ENCODE measurements around the gene PURA.

The PURA gene

DNA sequence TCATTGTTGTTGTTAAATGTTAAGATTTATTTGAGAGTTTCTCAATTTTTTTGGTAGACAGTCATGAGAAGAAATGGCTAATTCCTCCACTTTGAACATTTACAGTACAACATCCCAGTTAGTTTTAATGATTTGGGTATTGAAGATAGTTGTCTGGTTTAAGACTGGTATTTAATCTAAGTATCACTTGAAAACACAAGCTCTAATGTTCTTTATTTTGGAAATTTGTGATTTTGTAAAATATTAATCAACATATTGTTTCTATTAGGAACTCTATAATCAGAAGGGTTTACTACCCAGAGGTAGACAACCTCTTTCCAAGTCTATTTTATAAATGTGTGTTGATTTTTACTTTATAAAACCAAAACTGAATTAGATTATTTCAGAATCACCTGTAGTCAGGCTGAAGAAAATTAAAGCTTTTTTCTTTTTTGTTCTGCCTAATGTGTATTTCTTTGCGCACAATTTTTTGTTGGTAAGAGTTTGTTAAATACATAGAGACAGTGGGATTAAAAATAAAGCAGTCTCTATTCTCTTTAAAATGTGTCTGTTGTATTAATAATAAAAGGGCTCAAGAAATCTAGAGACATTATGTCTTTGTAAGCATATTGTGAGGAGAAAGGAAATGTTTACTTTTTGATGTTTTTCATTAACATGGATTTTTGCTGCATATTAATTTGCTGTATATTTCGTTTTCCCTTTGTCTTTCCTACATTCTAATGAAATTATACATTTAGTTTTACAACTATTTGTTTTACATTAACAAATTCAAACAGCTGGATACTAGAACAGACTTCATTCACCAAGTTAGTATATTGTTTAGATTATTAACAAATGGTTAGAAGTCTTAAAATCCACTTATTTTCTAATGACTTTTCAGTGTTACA is 3.9 kb upstream of the PURA start:
- DNase-seq (ENCODE audit: low spot score): no peak

DNA sequence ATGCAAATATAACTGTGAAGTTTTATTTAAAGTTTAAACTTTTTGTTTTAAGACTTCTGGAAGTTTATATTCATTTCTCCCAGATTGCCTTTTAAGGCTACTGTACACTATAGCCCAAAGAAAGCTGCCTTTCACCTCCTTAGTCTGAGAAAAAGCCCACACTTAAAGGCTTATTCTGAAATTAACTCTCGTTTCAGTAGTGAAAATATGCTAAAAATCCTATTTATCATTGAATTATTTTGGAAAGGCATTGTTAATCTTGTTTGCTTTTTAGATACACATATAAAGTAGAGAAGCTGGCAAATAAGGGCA is 3.3 kb upstream of the PURA start:
- no peak for DNase-seq (ENCODE audit: low spot score)

DNA sequence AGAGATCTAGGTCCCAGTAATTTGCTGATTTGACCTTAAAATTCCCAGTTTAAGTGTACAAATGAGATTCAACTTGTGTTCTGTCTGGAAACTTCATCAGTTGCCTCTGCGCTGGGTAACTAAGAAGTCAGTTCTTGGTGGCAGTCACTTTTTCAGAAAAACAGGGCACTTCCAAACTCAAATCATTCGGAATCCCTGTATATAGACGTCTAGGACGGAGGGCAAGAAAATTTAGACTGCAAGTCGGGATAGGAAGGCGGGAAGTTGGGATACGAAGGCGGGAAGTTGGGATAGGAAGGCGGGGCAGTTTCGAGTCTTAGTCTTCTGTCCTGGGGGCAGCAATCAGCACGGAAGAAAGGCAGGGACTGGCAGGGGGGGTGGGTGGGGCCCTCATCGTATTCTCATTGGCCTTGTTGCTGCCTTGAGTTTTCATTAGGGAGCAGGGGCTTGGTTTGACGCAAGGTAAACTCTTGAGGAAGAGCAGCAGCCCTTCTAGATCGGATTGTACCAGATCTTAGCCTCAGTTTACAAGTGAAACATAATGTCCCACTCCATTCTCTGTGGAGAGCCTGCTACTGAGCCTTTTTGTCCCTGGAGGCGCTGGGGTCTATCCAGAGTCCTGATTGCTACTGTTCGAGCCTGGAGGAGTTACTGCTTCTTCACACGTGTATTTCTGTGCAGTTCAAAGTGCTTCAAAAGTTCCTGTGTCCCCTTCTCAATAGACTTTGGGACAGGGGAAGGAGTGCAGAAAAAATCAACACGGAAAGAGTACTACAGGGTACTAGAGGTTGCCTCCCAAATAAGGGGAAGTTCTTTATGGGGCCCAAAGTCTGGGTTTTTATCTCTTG is 2.7 kb upstream of the PURA start:
- no peak for DNase-seq (ENCODE audit: low spot score)

DNA sequence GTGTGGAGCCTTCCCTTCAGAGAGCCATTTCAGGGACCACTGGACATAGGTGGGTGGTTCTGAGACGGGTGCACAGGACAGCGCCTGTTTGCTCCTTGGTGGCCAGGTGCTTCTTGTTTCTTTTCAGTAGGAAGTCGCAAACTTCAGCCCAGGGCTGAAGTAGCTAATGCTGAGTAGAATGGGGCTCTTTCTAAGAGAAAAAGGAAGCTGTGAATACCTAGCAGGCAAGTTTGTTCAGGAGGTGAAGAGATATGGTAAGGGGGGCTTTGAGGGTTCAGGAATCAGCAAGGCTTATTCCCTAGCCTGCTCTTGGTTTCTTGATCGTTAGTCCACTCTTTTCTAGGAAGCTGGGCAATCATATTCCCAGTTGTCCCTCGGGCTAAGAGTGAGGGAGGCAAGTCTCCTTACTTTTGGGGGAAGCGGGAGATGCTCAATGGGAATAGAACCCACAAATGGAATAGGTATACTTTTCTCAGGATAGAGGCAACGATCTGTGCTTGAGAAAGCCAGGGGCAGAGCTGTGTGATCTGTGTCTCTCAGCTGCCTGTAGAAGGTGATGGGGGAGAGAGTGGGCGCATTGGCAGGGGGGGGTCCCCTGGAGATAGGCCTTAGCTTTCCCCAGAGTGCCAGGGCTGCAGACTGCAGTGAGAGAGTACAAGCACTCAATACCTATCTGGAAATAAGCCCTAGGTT is 1.9 kb upstream of the PURA start:
- no peak for DNase-seq (ENCODE audit: low spot score)

DNA sequence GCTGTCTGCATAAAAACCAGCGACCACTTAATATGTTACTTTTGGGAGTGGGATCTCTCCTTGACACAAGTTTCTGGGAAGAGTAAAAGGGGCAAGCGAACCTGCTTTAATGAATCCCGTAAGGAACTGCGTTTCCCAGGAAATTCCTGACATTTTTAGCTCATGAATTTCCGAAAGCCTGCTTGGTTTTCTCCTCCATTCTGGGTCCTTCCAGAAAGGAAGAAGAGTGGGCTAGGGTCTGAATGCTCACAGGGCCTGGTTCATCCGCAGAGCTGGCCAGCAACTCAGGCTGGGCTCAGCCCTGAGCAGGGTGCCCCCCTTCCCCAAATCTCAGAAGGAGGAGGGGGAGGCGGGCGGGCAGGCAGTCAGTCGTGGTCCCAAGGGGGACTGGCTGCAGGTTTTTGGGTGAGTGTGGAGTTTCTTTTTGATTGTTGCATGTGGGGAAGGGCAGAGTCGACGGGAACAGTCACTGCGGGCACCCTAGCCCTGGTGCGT is 1.2 kb upstream of the PURA start:
- DNase-seq (ENCODE audit: low spot score): no peak

DNA sequence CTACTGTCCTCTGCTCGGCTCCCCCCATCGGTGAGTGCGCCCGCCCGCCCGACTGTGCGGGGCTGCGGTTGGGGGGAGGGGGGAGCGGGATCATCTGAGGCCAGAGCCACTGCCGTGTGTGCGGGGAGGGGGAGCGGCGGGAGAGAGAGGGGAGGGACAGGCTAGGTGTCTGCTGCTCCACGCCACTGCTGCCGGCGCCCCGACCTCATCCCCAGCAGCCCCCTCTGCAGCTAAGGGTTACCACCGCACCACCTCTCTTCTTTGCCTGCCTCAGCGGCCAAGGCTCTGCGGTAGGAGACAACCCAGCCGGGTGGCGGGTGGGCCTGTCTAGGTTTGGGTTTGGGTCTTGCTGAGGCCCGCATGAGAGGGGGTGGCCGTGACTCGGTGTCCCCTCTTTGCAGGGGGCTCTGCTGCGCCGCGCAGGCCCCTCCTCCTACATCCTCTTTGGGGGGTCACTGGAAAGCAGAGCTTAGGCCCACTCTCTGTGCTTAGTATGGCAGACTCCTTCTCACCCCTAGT is 670 bp upstream of the PURA start:
- no peak for DNase-seq (ENCODE audit: low spot score)

DNA sequence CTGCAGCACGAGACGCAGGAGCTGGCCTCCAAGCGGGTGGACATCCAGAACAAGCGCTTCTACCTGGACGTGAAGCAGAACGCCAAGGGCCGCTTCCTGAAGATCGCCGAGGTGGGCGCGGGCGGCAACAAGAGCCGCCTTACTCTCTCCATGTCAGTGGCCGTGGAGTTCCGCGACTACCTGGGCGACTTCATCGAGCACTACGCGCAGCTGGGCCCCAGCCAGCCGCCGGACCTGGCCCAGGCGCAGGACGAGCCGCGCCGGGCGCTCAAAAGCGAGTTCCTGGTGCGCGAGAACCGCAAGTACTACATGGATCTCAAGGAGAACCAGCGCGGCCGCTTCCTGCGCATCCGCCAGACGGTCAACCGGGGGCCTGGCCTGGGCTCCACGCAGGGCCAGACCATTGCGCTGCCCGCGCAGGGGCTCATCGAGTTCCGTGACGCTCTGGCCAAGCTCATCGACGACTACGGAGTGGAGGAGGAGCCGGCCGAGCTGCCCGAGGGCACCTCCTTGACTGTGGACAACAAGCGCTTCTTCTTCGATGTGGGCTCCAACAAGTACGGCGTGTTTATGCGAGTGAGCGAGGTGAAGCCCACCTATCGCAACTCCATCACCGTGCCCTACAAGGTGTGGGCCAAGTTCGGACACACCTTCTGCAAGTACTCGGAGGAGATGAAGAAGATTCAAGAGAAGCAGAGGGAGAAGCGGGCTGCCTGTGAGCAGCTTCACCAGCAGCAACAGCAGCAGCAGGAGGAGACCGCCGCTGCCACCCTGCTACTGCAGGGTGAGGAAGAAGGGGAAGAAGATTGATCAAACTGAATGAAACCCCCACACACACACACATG is 654 bp downstream of the PURA start:
- DNase-seq (ENCODE audit: low spot score): no peak

DNA sequence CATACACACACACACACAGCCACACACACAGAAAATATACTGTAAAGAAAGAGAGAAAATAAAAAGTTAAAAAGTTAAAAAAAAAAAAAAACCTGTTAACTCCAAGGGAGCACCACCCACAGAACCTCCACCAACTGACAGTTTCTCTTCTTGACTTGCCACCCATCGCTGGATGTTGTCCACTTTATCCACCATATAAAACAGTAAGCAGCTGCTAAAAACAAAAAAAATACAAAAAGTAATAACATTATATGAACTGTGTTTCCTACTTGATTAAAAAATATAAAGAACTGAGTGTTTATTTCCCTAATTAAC is 1.2 kb downstream of the PURA start:
- no peak for DNase-seq (ENCODE audit: low spot score)

DNA sequence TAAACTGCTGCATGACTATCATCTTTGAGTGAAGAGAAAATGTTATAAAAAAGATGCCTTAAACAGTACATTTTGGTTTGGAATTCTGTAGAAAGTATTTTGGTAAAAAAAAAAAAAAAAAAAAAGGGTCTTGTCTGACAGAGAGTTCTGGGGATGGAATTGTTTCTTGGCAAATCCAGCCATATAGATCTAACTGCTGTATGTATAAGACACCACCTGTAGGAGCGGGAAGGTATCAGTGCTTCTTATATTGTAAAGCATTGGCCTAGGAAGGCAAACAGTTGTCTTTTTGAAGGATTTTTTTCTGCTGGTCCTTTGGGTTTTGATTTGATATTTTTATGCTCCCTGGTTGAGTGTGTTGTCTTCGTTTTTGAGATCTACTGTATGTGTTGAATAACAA is 2.8 kb downstream of the PURA start:
- DNase-seq (ENCODE audit: low spot score): no peak

DNA sequence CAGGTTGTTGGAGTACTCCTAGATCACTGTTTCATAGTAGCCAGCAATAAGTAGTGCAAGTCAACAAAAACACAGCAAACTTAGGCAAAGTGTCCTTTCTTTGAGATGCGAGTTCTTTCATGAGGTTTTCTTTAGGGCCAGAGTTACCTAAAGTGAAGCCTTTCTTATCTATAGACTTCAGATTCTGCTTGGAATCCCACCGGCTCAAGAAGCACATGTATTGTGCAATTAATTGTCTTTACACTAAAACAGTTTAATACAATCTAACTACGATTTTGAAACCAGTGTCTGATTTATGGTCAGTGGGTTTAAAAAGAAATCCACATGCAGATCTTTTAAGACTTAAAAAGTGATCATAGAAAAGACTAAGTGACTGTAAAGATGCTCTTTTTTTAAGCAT is 3.6 kb downstream of the PURA start:
- DNase-seq (ENCODE audit: low spot score): no peak

DNA sequence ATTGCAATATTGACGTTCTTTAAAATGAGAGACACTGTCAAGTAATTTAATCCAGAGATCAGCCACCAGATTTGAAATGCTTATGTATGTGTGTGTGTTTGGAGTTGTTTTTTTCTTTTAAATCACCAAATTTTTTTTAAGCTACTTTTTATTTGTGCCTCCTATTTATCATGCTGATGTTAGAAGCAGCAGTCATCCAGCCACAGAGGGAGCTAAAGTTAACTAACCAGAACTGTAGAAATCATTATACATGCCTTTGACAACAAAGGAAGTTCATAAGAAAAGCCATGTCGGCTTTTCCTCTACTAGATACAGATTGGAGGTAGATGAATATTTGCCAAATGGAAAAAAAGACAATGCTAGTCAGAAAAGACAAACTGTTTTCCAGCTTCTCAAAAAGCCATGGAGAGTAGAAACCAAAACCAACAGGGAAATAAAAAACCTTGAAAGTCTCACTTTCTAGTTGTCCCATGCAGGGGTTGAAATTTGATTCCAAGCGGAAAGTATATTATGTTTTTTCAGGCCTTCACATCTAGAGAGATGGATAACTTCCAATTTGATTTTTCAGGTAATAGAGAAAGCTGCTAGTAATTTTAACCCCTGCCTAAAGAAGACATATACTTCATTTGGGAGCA is 4.5 kb downstream of the PURA start:
- DNase-seq (ENCODE audit: low spot score): no peak

DNA sequence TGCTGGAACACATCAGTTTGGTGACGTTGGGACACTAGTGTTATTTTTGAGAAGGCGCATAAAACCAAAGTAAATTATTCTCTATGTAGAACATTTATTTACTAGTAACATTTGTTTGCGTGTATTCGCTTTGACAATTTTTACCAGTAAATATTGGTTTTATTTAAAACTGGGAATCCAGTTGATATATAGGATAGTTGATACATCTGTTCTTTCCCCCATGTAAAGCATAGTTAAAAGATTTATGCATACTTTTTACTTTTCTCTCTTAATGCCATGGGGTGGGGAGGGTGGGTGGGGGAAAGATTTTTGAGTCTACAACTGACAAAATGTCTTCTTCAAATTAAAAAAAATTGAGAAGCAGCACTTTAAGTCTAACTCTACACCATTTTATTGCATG is 11.7 kb downstream of the PURA start, which contains the start of gene IGIP:
IGIP (plus strand) TSS at position 301 of the 400 bp plus-strand sequence. CDS start 2,540 bp downstream, outside the sequence.
- DNase-seq (ENCODE audit: low spot score): no peak

DNA sequence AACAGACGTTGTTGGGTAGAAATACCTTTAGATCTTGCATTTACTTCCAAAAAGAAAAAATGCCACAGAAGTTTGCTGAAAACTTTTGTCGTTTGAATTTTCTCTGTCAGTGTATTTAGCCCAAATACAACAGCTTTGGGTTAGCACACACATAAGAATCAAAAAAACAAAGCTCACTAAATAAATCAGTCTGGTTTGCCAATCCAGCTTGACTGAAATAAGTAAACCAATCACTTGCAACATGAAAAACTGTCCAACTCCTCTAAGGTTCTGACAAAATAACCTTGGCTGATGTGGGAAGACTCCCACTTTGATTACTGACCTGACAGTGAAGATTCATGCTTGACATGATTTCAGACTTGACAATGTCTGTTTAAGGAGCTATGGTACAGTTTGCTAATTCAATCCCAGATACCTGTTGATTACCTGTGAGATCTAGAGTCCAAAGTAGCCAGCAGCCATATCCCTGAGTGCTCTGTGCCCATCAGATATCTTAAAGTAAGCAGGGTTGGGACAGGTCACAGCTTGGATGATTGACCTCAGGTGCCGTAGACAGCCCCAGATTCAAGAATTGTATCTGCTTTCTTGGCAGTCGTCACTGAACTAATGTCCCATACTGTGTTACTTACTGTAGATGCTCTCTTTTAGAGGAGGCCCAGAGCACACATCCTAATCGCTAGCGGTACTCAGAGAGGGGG is 12.6 kb downstream of the PURA start:
- DNase-seq (ENCODE audit: low spot score): no peak

DNA sequence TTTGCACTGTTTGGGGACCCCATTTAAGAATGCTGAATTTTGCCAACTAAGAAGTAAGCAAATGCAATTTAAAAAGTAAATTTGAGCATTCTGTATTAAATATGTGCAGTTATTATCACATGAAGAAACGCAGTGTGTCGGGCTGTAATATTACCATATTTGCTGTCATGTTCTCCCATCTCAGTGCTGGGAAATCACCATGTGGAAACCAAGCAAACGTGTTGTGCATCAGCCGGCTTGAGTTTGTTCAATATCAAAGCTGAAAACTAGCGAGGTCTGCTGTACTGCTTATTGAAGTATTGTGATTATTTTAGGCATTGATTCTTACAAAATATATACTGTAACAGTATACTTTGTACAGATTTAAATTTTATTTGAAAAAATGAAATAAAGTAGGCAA is 14.5 kb downstream of the PURA start:
- no peak for DNase-seq (ENCODE audit: low spot score)

DNA sequence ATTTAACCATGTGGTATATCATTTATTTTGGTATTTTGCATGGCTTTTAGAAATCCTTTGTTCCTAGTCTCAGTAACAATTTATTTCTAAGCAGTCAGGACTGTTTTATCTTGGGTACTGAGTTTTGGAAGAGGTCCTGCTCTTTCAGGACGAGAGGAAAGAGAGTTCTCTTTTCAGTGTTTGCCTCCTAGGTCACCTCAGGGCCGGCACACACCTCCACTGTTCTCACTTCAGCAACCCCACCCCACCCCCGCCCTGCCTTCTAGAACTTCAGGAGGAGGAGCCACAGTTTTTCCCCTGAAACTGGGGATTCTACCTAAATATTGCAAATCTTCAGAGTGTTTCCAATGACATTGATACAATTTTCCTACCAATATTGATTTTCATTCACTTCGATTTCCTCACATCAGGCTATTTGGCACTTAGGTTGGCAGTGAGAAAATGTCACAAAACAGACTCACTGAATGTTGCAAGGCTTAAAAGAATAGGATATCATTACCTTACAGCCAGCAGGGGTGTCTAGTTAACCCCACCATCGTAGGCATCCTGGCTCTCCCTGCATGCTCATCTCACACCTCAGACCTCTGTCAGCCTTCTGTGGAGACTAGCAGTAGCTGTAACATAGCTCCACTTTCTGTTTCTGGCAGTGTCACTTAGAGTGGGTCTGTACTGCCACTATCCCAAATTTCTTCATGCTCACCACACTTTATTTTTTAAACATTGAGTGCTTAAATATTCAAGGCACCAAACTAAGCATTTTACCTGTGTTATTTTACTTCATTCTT is 17.2 kb downstream of the PURA start:
- DNase-seq (ENCODE audit: low spot score): no peak

DNA sequence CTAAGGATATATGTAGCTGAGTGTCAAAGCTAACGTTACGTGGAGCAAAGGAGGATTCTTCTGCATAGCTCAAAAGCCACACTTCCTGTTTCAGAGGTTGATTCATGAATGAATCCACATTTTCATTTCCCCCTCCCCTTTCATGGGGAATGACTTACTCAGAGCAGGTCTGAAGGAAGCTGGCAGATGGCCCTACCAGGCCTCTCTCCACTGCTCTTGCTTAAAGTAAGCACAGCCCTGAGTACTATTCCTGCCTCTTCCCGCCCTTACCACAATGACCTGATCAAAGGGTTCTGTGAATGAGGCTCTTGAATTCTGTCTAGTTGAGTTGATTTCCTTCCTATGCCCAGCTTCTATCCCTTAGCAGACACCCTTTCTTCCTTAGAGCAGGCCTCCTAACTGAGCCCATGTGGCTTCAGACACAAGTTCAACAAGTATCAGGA is 18.1 kb downstream of the PURA start:
- DNase-seq (ENCODE audit: low spot score): no peak

DNA sequence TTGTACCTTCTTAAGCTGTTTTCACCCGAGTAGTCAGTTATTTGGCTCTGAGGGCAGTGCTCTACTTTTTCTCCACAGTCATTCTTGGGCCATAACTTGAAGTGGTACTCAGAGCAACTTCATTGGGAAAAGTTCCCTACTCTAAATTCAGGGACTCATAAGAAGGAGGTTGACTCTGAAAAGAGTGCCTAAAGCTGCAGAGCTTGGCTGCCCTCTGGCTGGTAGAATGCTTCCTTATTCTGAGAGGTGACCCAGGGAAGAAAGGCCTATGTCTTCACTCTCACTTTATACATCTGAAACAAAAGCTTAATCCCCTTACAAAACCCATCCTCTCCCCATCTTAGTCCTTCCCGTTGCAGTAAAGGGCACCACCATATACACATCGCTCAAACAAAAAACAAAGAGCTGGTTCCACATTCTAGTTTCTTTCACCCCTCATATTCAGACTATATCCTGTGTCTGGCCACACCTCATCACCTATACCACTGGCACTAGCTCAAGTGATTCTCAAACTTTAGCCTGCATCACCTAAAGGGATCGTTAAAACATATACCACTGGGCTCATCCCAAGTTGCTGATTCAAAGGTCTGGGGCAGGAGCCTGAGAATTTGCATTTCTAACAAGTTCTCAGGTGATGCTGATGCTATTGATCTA is 19.7 kb downstream of the PURA start:
- DNase-seq (ENCODE audit: low spot score): no peak

DNA sequence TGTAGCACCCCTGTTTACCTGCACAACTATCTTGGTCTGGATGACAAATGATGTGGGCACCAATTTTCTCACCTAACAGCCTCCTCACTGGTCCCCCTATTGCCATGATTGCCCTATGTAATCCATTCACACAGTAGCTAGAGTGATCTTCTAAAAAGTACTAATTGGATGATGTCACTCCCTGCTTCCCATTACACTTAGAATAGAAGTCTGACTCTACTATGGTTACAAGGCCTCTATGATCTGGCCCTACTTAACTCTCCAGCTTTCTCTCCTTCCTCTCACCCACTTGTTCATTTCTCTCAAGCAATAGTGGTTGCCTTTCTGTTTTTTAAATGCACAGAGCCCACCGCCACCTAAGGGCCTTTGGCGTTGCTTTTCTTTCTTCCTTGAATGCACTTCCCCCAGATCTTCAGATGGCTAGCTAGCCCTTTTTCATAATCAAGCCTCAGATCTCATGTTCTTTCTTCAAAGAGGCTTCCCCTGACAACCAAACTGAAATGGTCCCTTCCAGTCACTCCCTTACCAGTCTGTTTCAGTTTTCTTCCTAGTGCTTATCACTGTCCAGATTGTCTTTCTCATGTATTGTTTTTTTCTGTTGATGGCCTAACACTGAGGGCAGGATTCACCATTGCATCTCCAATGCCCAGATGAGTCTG is 20.5 kb downstream of the PURA start:
- DNase-seq (ENCODE audit: low spot score): no peak
